Right atrium auricular region (tissue), 2 donors: ENCODE data around the gene LDHAL6B. TPM values are rescaled to one million over a fixed set of nuclear protein-coding genes. Genes with fewer than 3 reads are reported as not detected.

ENCODE experiments used
- DNase-seq: peaks from one replicate; pipeline ENCODE4 v3.0.0-alpha.2; 2019; ENCODE audit warnings: low spot score
- H3K27ac ChIP-seq, 2 donors: fragments of 200-600 bp; sonication (generic); 1 replicate in 1 of 2; 2 replicates in 1 of 2; pipeline ENCODE4 v1.5.1; 2016 to 2019
- H3K27me3 ChIP-seq, 2 donors: fragments of 200-600 bp; sonication (generic); one replicate each; pipeline versions ENCODE4 v1.5.1 to v1.6.0; 2017 to 2019
- H3K36me3 ChIP-seq: fragments of 200-600 bp; sonication (generic); one replicate; pipeline ENCODE4 v1.5.1; 2016
- H3K4me1 ChIP-seq, 2 donors: fragments of 200-600 bp; sonication (generic); one replicate each; pipeline versions ENCODE4 v1.5.1 to v1.6.0; 2017 to 2019
- H3K4me3 ChIP-seq, 2 donors: fragments of 200-600 bp; sonication (generic); 1 replicate in 1 of 2; 2 replicates in 1 of 2; pipeline ENCODE4 v1.5.1; 2017 to 2019; ENCODE audit warnings: mild to moderate bottlenecking in 1 of 2, moderate library complexity in 1 of 2
- H3K9me3 ChIP-seq, 2 donors: fragments of 200-600 bp; sonication (generic); one replicate each; pipeline ENCODE4 v1.5.1; 2019
- CTCF ChIP-seq, 2 donors: fragments of 200-600 bp; sonication (generic); IDR thresholded peaks; one replicate each; pipeline ENCODE4 v1.5.1; 2019; ENCODE audit warnings: antibody characterized with exemption in 2 of 2
- total RNA-seq, 2 donors: library from RNA; depleted of rRNA; stranded (reverse); fragments of >200 nt; gene quantifications; one replicate each; pipeline ENCODE4 v1.1.0, GENCODE V29; 2016

Gene LDHAL6B
- total RNA-seq, 2 donors from 2014 or later: not detected

GRCh38 chr15:59191855-59192237 lies 14.8 kb upstream of the LDHAL6B start:
- Histone ChIP-seq H3K27me3 (no peaks in the 10 kb centered on the region), H3K9me3 (no peaks in the 10 kb centered on the region), H3K4me1 (no peaks in the 10 kb centered on the region), H3K27ac (no peak overlapping the region), H3K4me3 (no peak overlapping the region), H3K36me3 (peaks cover 49% of the 10 kb centered on the region)
- DNase-seq: no peak
- no peak for TF ChIP-seq CTCF (IDR thresholded peaks at IDR 0.05)

- no peaks in the 10 kb centered on the region for H3K27me3 ChIP-seq
- DNase-seq: no peak
- H3K27ac ChIP-seq: no peak overlapping the region
- no peaks in the 10 kb centered on the region for H3K9me3 ChIP-seq
- H3K36me3 ChIP-seq: peaks cover 35% of the 10 kb centered on the region
- no peaks in the 10 kb centered on the region for H3K4me1 ChIP-seq
- no peak overlapping the region for H3K4me3 ChIP-seq
- TF ChIP-seq CTCF (IDR thresholded peaks at IDR 0.05): no peak
Measured at GRCh38 chr15:59194639-59195325, 11.9 kb upstream of the LDHAL6B start.

GRCh38 chr15:59196416-59196815 lies 10.2 kb upstream of the LDHAL6B start:
- H3K4me1 ChIP-seq: no peaks in the 10 kb centered on the region
- H3K36me3 ChIP-seq: peaks cover 39% of the 10 kb centered on the region
- H3K27me3 ChIP-seq: no peaks in the 10 kb centered on the region
- no peak overlapping the region for H3K4me3 ChIP-seq
- H3K9me3 ChIP-seq: no peaks in the 10 kb centered on the region
- H3K27ac ChIP-seq: no peak overlapping the region
- no peak for DNase-seq
- TF ChIP-seq CTCF (IDR thresholded peaks at IDR 0.05): no peak

- no peaks in the 10 kb centered on the region for H3K9me3 ChIP-seq
- peaks cover 49% of the 10 kb centered on the region for H3K36me3 ChIP-seq
- H3K27ac ChIP-seq: no peak overlapping the region
- H3K4me1 ChIP-seq: no peaks in the 10 kb centered on the region
- TF ChIP-seq CTCF (IDR thresholded peaks at IDR 0.05): no peak
- H3K4me3 ChIP-seq: no peak overlapping the region
- no peak for DNase-seq
- H3K27me3 ChIP-seq: no peaks in the 10 kb centered on the region
Measured at GRCh38 chr15:59197454-59197853, 9.2 kb upstream of the LDHAL6B start.

- Histone ChIP-seq H3K4me3 (no peak overlapping the region), H3K36me3 (peaks cover 53% of the 10 kb centered on the region), H3K9me3 (no peaks in the 10 kb centered on the region), H3K27ac (no peak overlapping the region), H3K27me3 (no peaks in the 10 kb centered on the region), H3K4me1 (no peaks in the 10 kb centered on the region)
- DNase-seq: no peak
- TF ChIP-seq CTCF (IDR thresholded peaks at IDR 0.05): no peak
Measured at GRCh38 chr15:59199626-59200465, 6.8 kb upstream of the LDHAL6B start.
